GM20000 (cell line): ENCODE data around the gene ANO10.

ENCODE experiments used
- DNase-seq: peaks from one replicate; pipeline ENCODE4 v3.0.0; 2012; ENCODE audit warnings: low spot score
- TF ChIP-seq, protein P1 (sequence below): IDR thresholded peaks from 2 replicates; pipeline ENCODE4 v1.5.1; 2012; ENCODE audit warnings: mild to moderate bottlenecking, control low read depth; ENCODE audit errors: extremely low read depth, missing control alignments

The ANO10 gene

DNA sequence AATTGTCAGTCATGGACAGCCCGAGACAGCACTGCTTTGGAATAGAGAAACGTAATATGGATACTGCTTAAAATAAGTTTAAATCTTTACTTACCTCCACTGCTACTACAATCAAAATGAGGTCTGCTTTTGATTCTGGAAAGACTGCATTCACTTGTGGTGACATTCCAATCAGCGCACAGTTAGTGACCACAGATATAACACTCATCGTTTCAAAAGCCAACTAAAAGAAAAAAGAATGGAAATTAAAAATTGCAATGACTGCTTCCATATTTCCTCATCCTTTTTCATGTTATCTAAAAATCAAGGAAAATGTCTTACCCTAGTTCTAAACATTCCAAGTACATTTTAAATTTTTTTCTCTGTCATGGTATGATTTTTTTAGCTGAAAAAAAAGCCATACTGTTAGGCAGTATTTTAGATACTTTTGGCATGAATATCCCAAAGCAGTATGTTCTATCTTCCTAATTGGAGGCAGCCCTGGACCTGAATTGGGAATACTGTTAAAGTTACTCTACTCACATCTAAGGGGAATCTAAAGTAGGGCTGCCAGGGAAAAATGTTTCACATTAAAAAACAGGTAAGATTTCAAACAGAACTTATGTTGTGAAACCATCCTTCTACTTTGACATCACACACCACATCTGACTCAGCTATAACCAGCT lies 72.1 kb downstream of the ANO10 start:
- DNase-seq: no peak
- TF ChIP-seq, protein P1, sequence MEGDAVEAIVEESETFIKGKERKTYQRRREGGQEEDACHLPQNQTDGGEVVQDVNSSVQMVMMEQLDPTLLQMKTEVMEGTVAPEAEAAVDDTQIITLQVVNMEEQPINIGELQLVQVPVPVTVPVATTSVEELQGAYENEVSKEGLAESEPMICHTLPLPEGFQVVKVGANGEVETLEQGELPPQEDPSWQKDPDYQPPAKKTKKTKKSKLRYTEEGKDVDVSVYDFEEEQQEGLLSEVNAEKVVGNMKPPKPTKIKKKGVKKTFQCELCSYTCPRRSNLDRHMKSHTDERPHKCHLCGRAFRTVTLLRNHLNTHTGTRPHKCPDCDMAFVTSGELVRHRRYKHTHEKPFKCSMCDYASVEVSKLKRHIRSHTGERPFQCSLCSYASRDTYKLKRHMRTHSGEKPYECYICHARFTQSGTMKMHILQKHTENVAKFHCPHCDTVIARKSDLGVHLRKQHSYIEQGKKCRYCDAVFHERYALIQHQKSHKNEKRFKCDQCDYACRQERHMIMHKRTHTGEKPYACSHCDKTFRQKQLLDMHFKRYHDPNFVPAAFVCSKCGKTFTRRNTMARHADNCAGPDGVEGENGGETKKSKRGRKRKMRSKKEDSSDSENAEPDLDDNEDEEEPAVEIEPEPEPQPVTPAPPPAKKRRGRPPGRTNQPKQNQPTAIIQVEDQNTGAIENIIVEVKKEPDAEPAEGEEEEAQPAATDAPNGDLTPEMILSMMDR: no peak

DNA sequence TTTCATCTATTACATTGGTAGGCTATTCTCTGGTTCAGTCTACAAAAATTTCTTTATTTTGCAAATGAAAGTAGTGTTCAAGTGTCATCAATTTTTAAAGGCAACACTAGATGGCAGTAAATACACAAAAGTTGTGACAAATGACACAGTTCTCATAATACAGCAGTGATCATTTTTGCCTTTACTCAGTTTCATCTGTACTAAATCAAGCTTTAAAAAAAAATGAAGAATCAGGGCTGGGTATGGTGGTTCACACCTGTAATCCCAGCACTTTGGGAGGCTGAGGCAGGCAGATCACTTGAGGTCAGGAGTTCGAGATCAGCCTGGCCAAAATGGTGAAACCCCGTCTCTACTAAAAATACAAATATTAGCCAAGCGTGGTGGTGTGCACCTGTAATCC lies 77.5 kb downstream of the ANO10 start:
- TF ChIP-seq, protein P1: peak; percentile 22
- peak; percentile 43 for DNase-seq

DNA sequence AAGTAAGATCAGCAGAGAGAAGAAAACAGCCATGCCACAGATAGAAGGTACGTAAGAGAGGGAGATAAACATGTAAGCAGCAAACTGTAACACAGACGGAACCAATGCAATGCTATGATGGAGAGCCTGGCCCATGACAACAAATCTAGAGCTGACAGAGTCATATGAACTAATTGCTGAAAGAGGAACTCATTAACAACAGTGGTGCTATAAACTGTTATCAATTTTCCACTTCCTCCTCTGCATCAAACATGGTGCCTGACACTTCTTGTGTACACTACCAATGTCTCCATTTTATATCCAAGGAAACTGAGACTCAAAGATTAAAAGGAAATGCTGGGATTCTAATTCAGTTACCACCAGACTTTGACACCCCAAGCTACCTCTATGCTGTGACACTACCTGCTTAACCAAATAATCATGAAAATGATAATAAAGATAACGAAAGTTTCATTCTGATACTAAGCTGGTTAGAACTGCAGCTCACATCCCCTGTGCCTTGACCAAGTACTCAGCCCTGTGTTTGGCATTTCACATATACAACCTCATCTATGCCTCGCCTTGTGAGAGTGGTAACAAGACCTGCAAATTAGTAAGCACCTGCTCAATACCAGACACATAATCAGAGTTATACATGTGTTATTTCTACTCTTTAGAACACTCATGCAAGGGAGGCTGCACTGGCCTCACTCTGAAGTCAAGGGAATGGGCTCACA lies 79.3 kb downstream of the ANO10 start:
- TF ChIP-seq, protein P1: no peak
- DNase-seq: no peak

DNA sequence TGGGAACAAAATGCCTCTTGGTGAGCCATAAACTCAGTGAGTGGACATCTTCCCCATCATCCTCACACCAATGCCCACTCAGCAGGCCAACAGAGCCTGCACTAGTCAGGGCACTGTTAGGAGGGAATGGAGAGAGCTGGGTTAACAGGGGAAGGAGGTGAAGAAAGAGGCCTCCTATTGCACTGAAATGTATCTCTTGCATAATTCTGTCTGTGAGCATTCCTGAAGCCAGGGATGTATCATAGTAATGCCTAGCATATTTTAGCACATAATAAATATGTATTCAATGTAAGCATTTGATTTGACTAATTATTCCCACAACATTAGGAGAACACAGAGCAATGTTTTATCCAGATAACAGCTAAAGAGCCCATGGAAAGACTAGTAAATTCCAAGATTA lies 81.2 kb downstream of the ANO10 start:
- TF ChIP-seq, protein P1: no peak
- no peak for DNase-seq

DNA sequence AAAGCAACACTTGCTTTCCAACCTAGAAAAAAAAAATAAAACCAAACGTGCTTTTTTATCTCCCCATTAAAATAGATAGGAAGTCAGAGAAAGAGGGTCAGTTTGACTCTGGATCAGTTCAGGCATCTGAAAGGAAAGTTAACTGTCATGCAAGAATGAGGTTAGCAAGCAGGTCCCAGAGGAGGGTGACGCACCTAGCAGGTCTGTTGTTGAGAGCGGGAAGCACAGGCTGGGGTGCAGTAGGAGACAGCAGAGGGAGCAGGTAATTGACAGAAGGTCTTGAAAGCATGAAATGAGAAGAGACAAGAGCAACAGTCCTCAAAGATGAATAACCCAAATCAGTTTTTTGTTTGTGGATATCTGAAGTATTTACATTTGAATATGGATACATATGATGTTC lies 82.5 kb downstream of the ANO10 start:
- DNase-seq: no peak
- TF ChIP-seq, protein P1: no peak

DNA sequence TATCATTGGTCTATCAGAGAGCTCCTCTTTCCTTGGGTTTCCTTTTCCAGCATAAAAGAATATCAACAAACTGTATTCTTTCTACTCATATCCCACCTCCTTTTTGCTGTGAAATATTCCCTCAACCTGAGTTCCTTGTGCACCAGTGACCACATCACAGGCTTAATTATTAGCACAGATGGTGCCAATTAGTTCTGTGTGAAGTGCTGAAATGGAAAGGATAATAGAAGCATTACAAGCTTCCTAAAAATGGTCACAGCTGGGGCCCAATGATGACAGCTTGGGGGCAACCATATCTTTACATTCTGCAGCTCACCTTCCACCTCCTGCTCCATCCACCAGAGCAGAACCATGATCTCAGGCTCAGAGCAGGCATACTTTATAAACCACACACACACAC lies 84.6 kb downstream of the ANO10 start:
- no peak for DNase-seq
- TF ChIP-seq, protein P1: no peak

DNA sequence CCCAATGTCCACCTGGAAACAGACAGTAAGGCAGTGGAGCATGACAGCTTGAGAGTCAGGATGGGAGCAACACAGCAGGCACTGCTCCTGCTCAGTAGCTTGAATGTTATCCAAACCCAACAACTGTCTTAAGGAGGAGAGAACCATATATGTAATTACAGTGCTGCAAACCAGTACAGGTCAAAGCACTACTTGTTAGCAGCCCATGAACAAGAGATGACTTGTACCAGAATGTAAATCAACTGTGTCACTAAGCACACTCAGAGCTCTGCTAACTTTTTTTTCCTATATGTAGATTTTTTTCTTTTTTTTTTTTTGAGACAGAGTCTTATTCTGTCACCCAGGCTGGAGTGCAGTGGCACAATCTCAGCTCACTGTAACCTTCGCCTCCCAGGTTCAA lies 87.1 kb downstream of the ANO10 start:
- no peak for DNase-seq

More for the DNA sequence above, 87.1 kb downstream of the ANO10 start:
- TF ChIP-seq, protein P1: no peak
